ENCODE data around the gene TOMM22.

Gene TOMM22

DNA sequence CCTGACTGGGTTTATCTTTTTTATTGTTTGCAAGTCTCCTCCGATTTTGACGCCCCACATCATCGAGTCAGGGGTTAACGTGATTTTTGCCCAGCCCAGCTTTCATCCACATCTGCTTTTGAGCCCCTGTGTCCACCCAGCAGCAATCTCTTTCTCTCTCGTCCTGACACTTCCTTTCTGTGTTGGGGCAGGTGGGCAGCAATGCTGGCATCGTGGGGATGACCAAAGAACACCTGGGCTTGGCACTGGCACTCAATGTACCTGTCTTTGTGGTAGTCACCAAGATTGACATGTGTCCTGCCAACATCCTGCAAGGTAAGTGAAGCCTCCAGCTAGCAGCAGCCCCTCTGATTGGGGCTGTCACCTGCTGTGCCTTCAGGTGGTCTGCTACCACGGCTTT lies 39.8 kb downstream of the TOMM22 start:
- Histone ChIP-seq H3K4me1 (ENCODE audit: insufficient read depth, insufficient read length) (peaks cover 2% of the 10 kb centered on the region), H3K9me3 (ENCODE audit: insufficient read depth, low read length) (no peaks in the 10 kb centered on the region), H3K36me3 (ENCODE audit: insufficient read depth, insufficient read length, low read length) (peaks cover 81% of the 10 kb centered on the region), H3K27me3 (ENCODE audit: insufficient read depth, insufficient read length) (no peaks in the 10 kb centered on the region), H3K9ac (ENCODE audit: insufficient read length, low read depth) (no peak overlapping the region), H3K4me3 (ENCODE audit: insufficient read length, low read depth) (no peak overlapping the region)
- TF ChIP-seq SUZ12 (IDR thresholded peaks at IDR 0.05; ENCODE audit: extremely low read depth, insufficient read depth, insufficient read length), result no peak
- no peak for TF ChIP-seq YY1 (IDR thresholded peaks at IDR 0.05; ENCODE audit: insufficient read depth, insufficient read length)
- no peak for TF ChIP-seq ZNF274 (IDR thresholded peaks at IDR 0.05; ENCODE audit: low read depth, low read length)
- DNase-seq (ENCODE audit: low read depth, low spot score), result no peak

DNA sequence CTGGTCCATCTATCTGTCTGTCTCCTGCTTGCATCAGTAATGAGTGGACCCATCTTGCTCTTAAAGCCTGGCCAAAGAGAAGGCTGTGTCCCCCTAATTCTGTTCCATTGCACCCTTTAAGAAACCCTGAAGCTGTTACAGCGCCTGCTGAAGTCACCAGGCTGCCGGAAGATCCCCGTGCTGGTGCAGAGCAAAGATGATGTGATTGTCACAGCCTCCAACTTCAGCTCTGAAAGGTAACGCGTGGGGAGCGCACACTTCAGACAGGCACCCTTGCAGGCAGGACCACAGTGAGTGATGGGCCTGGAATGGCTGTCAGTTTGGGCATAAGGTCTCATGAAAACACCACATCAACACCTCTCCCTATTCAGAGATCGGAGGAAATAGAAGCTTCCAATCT lies 42.4 kb downstream of the TOMM22 start:
- Histone ChIP-seq H3K4me1 (ENCODE audit: insufficient read depth, insufficient read length) (no peaks in the 10 kb centered on the region), H3K27me3 (ENCODE audit: insufficient read depth, insufficient read length) (no peaks in the 10 kb centered on the region), H3K36me3 (ENCODE audit: insufficient read depth, insufficient read length, low read length) (peaks cover 87% of the 10 kb centered on the region), H3K9me3 (ENCODE audit: insufficient read depth, low read length) (no peaks in the 10 kb centered on the region), H3K4me3 (ENCODE audit: insufficient read length, low read depth) (no peak overlapping the region), H3K9ac (ENCODE audit: insufficient read length, low read depth) (no peak overlapping the region)
- no peak for DNase-seq (ENCODE audit: low read depth, low spot score)
- TF ChIP-seq ZNF274 (IDR thresholded peaks at IDR 0.05; ENCODE audit: low read depth, low read length) (no peak), SUZ12 (IDR thresholded peaks at IDR 0.05; ENCODE audit: extremely low read depth, insufficient read depth, insufficient read length) (no peak), YY1 (IDR thresholded peaks at IDR 0.05; ENCODE audit: insufficient read depth, insufficient read length) (no peak)

DNA sequence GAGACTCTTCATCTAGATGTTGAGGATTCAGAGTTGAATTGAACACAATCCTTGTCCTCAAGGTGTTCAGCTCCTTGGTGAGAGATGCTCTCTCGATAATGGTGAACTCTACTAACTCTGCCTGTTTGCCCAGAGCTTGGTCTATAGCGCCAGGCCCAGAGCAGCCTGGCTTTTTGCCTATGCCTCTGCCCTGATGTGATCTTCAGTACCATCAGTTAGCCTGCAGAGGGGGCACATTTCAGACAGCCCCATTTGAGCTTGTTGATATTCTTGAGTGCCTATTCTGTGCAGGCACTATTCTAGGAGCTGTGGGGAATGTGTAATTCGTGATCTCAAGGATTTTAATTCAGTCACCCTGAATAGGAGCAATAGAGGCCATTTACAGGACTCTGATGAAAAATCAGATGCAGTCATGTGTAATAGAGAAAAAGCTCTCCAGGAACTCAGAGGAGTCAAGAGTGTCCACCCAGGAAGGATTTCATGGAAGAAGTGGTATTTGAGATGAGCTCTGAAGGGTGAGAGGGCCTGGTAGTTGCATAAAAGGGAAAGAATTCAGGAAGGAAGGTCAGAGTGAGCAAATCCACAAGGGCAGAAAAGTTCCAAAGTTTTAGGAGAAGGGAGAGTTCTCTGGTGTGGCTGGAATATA lies 43.3 kb downstream of the TOMM22 start:
- no peaks in the 10 kb centered on the region for H3K27me3 ChIP-seq (ENCODE audit: insufficient read depth, insufficient read length)
- no peak for DNase-seq (ENCODE audit: low read depth, low spot score)
- no peaks in the 10 kb centered on the region for H3K4me1 ChIP-seq (ENCODE audit: insufficient read depth, insufficient read length)
- no peak overlapping the region for H3K9ac ChIP-seq (ENCODE audit: insufficient read length, low read depth)
- H3K9me3 ChIP-seq (ENCODE audit: insufficient read depth, low read length), result no peaks in the 10 kb centered on the region
- no peak overlapping the region for H3K4me3 ChIP-seq (ENCODE audit: insufficient read length, low read depth)
- TF ChIP-seq YY1 (IDR thresholded peaks at IDR 0.05; ENCODE audit: insufficient read depth, insufficient read length) (no peak), ZNF274 (IDR thresholded peaks at IDR 0.05; ENCODE audit: low read depth, low read length) (no peak), SUZ12 (IDR thresholded peaks at IDR 0.05; ENCODE audit: extremely low read depth, insufficient read depth, insufficient read length) (no peak)
- H3K36me3 ChIP-seq (ENCODE audit: insufficient read depth, insufficient read length, low read length), result peaks cover 95% of the 10 kb centered on the region

DNA sequence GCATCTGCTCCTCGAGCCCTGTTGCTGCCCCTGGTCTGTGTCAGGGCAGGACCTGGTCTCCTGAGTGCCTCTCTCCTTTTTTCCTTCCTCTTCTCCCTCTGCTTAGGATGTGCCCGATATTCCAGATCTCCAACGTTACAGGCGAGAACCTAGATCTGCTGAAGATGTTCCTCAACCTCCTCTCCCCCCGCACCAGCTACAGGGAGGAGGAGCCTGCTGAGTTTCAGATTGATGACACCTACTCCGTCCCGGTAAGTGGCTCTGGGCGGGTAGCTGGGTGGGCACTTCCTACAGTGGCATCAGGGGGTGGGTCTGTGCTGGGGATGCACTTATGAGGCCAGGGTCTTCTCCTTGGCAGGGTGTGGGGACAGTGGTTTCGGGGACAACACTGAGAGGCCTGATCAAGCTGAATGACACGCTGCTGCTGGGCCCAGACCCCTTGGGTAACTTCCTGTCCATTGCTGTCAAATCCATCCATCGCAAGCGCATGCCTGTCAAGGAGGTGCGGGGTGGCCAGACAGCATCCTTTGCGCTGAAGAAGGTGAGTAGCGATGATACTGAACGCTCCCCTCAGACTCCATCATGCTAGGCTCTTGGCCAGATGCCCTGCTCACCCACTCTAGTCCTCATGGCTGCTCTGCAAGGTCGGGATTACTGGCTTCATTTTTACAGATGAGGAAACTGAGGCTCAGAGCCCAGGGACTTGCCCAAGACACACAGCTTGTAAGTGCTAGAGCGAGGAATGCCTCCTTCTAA lies 44.3 kb downstream of the TOMM22 start:
- DNase-seq (ENCODE audit: low read depth, low spot score), result no peak
- peaks cover 98% of the 10 kb centered on the region for H3K36me3 ChIP-seq (ENCODE audit: insufficient read depth, insufficient read length, low read length)
- H3K4me1 ChIP-seq (ENCODE audit: insufficient read depth, insufficient read length), result no peaks in the 10 kb centered on the region

DNA sequence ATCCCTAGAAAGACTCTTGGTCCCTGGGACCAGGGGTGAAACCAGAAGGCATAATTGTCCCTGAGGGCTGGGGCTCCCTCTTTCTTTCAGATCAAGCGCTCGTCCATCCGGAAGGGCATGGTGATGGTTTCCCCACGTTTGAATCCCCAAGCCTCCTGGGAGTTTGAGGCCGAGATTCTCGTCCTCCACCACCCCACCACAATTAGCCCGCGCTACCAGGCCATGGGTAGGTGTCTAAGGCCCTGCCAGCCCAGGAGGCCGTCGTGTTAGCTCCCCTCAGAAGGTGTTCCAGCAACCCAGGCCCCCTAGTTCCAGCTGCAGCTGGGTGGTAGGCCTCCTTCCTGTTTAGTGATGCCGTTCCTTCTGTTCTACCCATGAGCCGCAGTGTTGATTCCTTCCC lies 45.4 kb downstream of the TOMM22 start:
- H3K27me3 ChIP-seq (ENCODE audit: insufficient read depth, insufficient read length), result no peaks in the 10 kb centered on the region
- no peak for TF ChIP-seq YY1 (IDR thresholded peaks at IDR 0.05; ENCODE audit: insufficient read depth, insufficient read length)
- TF ChIP-seq SUZ12 (IDR thresholded peaks at IDR 0.05; ENCODE audit: extremely low read depth, insufficient read depth, insufficient read length), result no peak
- no peak for TF ChIP-seq ZNF274 (IDR thresholded peaks at IDR 0.05; ENCODE audit: low read depth, low read length)
- peaks cover 99% of the 10 kb centered on the region for H3K36me3 ChIP-seq (ENCODE audit: insufficient read depth, insufficient read length, low read length)
- no peak overlapping the region for H3K9ac ChIP-seq (ENCODE audit: insufficient read length, low read depth)
- H3K9me3 ChIP-seq (ENCODE audit: insufficient read depth, low read length), result no peaks in the 10 kb centered on the region
- no peak overlapping the region for H3K4me3 ChIP-seq (ENCODE audit: insufficient read length, low read depth)
- H3K4me1 ChIP-seq (ENCODE audit: insufficient read depth, insufficient read length), result no peaks in the 10 kb centered on the region
- no peak for DNase-seq (ENCODE audit: low read depth, low spot score)

More for the DNA sequence above, 44.3 kb downstream of the TOMM22 start:
- no peaks in the 10 kb centered on the region for H3K9me3 ChIP-seq (ENCODE audit: insufficient read depth, low read length)
- H3K9ac ChIP-seq (ENCODE audit: insufficient read length, low read depth), result no peak overlapping the region
- no peaks in the 10 kb centered on the region for H3K27me3 ChIP-seq (ENCODE audit: insufficient read depth, insufficient read length)
- H3K4me3 ChIP-seq (ENCODE audit: insufficient read length, low read depth), result no peak overlapping the region
- no peak for TF ChIP-seq SUZ12 (IDR thresholded peaks at IDR 0.05; ENCODE audit: extremely low read depth, insufficient read depth, insufficient read length)
- no peak for TF ChIP-seq YY1 (IDR thresholded peaks at IDR 0.05; ENCODE audit: insufficient read depth, insufficient read length)
- TF ChIP-seq ZNF274 (IDR thresholded peaks at IDR 0.05; ENCODE audit: low read depth, low read length), result no peak

DNA sequence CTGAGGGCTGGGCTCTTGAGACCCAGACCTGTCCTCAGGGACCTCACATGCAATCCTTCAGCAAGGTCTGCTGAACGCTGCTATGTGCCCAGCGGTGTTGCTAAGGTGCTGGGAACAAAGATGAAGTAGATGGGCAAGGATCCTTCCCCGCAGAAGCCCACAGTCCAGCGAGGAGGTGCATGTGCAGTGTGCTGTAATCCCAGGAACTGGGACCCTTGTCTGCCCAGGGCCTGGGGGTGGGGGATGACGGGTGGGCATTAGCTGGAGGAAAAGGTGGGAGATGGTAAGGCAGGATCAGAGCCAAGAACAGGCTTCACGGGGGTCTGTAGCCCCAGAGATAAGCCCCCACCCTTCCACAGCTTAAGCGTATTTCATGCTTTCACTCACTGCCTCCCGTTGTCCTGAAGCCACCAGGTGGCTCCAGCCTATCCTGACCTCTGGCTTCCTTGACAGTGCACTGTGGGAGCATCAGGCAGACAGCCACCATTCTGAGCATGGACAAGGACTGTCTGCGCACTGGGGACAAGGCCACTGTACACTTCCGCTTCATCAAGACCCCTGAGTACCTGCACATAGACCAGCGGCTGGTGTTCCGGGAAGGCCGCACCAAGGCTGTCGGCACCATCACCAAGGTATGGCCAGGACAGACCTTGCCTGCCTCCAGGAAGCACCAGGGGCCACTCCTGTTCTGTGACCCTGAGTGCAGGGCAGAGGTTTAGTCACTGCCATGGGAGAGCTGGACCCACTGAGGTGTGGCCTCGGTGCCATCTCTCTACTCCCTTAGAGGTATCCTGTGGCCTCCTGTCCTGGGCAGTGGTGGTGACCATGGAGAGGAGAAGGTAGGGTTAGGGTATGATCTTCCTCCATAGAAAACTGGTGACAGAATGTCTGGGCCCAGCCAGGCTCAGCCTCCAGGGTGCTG lies 46.0 kb downstream of the TOMM22 start:
- Histone ChIP-seq H3K27me3 (ENCODE audit: insufficient read depth, insufficient read length) (no peaks in the 10 kb centered on the region), H3K9me3 (ENCODE audit: insufficient read depth, low read length) (no peaks in the 10 kb centered on the region), H3K9ac (ENCODE audit: insufficient read length, low read depth) (no peak overlapping the region), H3K36me3 (ENCODE audit: insufficient read depth, insufficient read length, low read length) (peaks cover 96% of the 10 kb centered on the region), H3K4me3 (ENCODE audit: insufficient read length, low read depth) (no peak overlapping the region), H3K4me1 (ENCODE audit: insufficient read depth, insufficient read length) (no peaks in the 10 kb centered on the region)
- TF ChIP-seq ZNF274 (IDR thresholded peaks at IDR 0.05; ENCODE audit: low read depth, low read length) (no peak), SUZ12 (IDR thresholded peaks at IDR 0.05; ENCODE audit: extremely low read depth, insufficient read depth, insufficient read length) (no peak), YY1 (IDR thresholded peaks at IDR 0.05; ENCODE audit: insufficient read depth, insufficient read length) (no peak)
- DNase-seq (ENCODE audit: low read depth, low spot score), result no peak

All from NT2/D1 (cell line).